Dedifferentiated amniotic fluid mesenchymal stem cell (primary cell): ENCODE results near the gene GDPGP1.

Source experiments
- DNase-seq: peaks from one replicate; pipeline ENCODE4 v3.0.0-alpha.2; 2016; ENCODE audit errors: extremely low spot score

Gene GDPGP1

DNA sequence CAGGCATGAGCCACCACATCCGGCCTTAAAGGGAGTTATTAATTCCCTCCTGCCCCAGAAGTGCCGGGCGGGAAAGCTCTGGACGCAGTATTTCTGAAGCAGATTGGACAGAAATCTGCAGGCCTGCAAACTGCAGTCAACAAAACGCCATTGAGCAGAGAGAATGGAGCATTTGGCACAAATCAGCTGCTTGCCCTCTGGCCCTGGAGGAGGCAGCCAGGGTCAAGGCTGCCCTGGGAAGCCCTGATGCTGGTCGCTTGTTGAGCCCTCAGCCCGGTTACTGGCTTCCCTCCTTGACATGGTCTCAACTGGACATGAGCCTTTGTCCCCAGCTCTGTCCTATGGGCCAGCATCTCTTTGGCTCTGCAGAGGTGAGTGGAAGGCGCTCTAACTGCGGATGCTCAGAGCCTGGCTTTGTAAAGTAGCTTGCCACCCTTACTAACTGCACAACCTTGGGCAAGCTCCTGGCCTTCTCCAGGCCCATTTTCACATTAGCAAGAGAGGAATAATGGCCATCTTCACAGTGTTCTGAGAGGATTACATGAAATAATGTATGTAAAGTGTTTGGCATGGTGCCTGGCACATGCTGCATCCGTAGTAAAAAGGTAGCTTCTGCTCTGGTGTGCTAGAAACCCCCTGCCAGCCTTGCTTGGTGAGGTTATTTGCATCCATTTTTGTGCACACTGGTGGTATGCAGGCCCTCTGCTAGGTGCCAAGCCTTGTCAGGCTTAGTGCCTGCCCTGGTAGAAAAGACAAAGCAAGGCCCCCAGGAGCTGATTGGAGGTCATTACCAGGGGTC, 28.8 kb upstream of the GDPGP1 start:
- no peak for DNase-seq

DNA sequence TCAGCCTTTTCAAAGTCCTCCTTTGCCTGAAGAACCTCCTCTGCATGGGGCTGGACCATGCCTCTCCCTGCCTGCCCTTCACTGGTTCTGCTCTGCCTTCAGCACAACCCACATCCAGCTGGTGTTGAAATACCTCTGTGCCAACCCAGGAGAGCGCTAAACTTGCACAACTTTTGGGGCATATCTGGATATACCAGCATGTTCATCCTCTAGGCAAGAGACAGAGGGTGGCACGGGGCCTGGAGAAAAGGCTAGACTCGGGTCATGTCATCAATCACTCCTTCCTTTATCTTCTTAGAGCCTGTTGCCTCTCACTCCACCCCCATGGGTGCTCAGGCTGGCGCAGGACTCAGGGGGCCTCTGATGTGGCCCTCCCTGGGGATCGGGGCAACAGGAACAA, 28.1 kb upstream of the GDPGP1 start:
- no peak for DNase-seq

DNA sequence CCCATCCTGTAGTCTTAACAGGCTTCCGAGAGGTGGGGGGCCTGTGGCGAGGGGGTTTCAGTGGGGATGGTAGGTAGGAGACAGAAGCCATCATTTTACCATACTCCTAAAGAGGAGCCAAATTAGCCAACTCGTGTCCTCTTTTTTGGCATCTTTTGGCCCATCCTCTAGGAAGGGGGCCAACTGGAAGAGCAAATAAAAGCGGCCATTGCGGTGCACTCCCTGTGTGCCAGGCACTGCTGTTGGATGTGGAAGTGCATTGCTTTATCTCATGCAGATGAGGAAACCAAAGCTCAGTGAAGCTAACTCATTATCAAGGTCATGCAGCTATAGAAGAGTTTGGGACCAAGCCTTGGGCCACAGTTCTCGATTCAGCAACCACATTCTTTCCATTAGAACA, 26.8 kb upstream of the GDPGP1 start:
- no peak for DNase-seq

DNA sequence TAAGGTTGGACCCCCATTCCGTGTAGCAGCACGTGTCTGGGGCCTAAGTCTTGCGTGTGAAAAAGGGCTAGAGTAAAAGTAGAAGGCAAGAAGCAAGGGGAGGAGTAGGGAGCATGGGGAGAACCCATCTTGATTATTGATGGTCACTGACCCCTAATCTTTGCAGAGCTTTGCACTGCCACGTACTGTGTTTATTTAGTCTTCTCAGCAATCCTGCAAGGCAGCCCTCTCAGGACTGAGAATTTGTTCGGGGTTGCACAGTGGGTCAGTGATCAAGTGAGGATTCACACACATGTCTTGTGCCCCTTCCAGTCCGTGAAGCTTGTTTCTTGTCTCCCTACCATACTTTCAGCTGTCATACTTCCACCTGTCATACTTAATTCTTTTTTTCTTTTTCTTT, 25.7 kb upstream of the GDPGP1 start:
- no peak for DNase-seq

DNA sequence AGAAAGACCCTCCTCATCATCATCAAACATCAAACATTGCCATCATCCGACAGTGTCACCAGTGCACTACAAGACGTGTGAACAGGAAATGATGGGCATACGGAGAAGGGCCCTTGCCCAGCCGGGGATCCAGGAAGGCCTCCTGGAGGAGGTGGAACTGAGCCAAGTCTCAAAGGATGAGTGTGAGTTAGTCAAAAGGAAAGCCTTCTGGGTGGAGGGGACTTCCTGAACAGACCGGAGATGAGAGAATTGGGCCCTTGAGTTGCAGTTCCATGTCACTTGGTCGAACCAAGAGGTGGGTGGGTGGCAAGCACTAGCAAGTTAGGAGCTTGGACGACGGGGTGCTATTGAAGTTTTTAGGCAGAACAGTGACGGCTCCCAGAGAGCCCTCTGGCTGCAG, 24.4 kb upstream of the GDPGP1 start:
- DNase-seq, result no peak

DNA sequence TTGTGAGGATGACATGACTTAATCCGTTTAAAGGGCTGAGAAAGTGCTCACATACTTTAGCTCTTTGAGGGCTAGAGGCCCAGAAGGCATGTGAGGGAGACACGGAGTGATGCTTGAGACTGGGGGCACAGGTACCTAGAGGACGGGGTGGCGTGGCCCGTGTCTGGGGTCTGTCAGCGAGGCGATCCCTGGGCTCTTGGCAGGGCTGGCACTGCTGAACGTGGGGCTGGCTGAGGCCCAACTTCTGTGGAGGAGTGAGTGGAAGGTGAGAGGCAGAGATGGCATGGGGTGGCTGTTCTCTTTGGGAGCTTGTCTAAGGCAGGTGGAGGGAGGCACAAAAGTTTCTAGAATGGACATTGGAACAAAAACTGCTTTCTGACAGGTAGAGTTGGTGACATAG, 23.4 kb upstream of the GDPGP1 start:
- no peak for DNase-seq

DNA sequence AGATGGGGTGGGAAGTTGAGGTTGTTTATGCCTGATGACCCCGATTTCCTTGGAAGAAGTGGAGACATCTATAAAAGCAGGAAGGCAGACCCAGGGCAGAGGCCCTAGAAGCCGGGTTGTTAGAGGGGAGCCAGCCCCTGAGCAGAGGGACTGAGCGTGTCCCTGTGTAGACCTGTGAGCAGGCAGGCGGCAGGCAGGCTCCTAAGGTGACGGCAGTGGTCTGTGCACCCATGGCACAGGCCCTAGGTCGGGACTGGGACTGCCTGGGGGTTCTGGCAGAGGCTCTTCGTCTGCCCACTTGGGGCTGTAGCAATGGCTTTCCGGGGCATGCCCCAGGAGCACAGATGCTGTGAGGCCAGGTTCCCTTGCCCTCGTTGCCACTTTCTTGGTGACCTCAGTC, 23.0 kb upstream of the GDPGP1 start:
- DNase-seq, result no peak

DNA sequence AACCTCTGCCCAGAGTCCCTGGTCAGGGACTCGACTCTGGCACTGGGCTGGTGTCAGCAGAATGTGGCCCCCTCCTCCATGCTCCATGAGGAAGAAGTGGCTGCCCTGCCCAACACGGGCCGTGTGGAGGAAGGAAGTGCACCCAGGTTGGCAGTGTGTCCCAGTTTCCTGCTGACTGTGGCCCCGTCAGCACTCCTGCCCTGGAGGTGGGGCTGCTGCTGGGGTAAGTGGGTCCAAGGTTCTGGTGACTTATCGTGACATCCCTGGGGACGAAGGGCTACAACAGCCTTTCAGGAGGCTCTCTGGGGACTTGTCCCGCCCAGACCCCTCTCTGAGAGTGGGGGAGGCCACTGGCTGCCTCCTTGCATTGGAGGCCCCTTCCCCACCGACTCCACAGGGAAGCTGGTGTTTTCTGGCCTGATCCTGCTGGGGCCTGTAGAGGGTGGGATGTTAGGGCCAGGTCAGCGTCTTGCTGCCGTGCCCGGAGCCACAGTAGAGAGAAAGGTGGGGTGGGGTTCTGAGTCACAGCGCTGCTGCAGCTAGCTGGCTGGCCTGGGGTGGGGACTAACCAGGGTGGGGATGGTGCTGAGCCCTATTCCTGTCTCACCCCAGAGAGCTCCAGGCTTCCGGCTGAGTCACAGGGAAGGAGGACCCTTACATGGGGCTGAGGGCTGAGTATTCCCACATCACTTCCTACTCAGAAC, 22.4 kb upstream of the GDPGP1 start:
- DNase-seq, result peak; percentile 29

DNA sequence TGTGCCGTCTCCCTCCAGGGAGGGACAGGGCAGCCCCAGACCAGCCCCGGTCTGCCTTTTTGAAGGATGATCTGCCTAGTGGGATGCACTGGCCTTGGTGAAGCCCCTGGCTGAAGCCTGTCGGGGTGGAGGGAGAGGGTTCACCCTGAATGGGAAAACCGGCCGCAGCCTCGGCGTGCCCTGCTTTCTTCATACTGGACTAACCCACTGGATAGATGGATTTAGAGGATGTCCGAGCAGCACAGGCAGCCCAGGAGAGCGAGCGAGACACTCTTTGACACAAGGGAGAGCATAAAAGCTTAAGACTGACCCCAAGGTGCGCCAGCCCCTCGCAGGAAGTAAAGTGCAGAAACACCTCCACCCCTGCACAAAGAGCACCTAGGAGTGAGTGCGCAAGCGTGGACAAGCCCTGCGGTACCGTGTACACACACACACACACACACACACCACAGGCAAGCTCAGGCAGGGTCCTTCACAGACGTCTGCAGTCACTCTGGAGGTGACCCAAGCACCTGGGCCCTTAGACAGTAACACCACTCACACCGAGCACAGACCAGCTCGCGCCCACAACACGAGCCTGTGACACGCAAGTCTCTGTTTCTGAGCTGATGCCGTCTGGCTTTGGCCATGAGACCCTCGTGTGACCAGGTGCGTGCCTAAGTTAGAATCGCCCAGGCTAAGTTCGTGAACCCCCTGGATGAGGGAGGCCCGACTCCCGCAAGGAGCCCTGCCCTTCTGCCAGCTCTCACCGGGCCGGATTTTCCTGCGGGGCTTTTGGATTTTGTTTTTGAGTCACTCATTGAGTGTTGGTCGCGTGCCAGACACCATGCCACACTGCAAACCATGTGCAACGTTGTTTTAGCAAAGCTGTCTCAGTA, 21.5 kb upstream of the GDPGP1 start:
- DNase-seq, result no peak

DNA sequence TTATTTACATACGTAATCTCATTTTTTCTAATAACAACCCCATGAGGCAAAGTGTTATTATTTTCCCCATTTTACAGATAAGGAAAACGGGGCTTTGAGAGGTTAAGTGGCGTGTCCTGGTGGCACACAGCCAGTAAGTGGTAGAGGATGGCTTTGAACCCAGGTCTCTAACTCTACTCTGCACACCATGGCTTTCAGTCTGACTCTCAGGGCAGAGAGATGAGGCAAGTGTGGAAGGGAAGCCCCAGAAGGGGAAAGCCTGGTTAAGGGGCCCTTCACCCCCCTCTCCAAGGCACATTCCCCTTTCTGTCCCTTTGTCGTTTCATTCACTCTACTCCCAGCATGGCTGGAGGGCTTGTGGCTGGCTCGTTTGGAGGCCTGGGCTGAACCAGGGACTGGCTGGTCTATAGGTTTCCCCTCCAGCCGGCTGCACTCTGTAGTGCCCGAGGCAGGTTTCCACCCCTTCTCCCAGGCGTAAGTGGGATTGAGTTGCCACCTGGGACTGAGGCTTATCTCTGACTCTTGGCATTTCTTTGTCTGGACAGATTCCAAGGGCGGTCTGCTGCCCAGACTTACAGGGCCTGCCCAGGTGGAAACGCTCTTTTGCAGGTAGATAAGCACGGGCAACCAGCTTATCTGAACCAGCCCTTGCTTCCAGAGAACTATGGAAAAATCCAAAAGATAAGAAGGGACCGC, 20.7 kb upstream of the GDPGP1 start:
- DNase-seq, result no peak

DNA sequence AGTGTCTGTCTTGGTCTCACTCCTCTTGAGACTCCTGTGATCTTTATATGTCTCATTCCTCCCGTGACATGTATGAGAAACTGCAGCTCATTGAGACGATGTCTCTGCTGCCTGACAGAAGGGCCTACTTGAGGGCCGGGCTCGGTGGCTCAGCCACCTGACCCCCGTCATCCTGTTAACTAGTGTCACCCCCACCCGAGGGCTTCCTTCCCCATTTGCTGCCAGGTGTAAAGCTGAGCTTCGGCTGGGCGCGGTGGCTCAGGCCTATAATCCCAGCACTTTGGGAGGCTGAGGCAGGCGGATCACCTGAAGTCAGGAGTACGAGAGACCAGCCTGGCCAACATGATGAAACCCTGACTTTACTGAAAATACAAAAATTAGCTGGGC, 20.2 kb upstream of the GDPGP1 start:
- DNase-seq, result no peak

DNA sequence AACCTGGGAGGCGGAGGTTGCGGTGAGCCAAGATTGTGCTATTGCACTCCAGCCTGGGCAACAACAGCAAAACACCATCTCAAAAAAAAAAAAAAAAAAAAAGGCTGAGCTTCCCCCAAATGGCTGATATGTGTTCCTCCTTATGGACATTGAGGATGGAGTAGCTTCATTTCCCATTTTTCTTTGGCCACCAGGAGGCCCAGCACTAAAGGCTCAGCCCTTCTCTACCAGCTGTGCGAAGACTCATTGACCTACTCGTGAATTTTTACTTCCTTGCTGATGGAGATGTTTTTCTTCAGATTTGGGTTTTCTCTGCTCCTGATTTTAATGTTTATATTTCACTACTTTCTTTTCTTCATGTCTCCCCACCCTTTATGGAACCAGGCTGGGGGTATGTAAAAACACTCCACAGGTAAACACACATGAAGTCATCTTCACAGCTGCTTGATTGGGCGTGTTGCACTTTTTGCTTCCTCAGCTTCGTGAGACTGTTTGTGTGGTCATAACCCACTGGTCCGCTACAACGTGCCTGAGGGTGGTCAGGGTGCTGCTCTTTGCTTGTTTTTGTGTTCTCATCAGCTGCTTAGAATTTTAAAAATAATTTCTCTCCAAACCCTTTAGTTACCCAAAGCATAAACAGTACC, 19.3 kb upstream of the GDPGP1 start:
- no peak for DNase-seq

DNA sequence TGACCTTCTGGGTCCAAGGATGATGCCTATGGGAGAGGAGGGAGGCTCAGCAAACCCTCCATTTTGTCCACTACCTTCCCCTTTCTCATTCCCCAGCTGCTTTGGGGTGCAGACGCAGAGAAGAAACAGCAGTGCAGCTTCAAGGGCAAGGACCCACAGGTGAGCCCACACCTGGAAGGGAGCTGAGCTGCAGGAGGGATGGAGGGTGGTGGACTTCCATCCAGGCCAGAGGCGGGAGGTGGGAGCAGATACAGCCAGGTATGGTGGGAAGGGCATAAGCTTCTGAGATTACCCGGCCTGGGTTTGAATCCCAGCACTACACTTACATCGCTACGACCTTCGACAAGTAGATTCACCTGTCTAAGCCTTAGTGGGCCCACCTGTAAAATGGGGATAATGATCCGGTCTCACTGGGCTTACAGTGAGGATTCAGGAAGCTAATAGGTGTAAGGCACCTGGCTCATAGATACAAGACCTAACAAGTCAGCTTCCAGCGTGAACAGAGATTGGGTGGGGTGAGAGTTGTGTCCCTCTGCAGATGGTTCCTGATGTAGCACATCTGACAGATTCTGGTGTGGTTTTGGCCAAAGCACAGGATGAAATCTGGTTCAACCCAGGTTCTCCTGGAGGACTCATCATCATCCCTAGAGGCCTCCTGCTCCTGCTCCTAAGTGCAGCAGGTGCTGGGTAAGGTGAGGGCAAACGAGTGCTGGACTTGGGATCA, 16.2 kb upstream of the GDPGP1 start:
- DNase-seq, result no peak

DNA sequence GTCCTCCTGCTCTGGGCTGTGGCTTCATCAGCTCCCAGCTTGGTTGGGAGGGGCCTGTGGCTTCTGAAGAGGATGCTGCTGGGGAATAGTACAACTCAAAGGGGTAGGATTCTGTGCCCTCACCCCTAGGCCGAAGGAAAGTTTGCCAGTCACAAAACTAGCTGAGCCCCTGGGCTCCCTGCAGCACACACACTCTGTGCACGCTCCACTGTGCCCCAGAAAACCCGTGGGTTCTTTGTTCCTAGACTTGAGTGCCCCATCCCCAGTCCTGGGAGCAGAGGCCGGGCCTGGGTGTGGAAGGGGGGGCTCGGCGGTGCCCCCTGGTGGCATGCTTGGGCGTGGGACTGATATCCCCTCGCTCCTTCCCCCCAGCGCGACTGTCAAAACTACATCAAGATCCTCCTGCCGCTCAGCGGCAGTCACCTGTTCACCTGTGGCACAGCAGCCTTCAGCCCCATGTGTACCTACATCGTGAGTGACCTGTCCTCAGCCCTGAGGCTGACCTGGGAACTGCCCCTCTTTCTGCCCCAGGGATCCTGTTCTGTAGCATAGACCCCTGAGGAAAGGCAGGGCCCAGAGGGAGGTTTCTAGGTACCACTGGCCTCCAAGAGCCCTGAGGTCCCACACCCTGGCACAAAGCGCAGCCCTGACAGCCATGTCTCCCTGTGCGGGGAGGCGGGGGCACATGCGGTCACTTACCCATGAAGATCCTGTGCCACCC, 14.4 kb upstream of the GDPGP1 start:
- no peak for DNase-seq

DNA sequence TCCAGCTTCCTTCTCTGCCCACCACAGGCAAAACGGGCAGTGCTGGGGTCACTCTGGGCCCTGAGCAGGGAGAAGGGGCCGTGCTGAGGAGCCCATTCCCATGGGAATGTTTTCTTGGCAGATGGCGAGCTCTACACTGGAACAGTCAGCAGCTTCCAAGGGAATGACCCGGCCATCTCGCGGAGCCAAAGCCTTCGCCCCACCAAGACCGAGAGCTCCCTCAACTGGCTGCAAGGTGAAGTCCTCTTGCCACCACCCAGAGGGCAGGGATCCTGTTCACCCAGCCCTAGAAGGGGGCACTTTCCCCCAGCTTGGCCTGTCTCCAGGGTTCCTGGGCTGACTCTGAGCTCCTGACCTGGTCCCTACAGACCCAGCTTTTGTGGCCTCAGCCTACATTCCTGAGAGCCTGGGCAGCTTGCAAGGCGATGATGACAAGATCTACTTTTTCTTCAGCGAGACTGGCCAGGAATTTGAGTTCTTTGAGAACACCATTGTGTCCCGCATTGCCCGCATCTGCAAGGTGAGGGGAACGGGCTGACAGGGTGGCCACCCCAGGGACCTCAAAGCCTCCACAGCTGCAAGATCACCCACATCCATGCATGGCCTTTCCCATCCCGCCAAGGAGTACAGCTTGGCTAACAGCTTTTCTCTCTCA, 12.6 kb upstream of the GDPGP1 start:
- DNase-seq, result peak; percentile 56

DNA sequence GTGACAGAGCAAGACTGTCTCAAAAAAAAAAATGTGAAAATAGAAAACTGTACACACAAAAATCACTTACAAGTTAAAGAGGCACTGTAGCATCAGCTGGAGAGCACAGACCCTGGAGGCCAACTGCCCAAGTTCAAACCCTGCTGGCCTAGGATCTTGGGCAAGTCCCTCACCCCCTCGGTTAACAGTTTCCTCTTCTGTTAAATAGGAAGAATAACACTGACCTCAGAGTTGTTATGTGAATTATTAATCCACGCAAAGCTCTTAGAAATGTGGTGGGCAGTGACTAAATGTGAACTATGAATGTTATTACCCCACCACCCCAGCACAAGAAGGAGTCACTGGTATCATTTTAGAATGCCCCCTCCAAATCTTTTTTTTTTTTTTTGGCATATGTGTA, 11.5 kb upstream of the GDPGP1 start:
- no peak for DNase-seq

DNA sequence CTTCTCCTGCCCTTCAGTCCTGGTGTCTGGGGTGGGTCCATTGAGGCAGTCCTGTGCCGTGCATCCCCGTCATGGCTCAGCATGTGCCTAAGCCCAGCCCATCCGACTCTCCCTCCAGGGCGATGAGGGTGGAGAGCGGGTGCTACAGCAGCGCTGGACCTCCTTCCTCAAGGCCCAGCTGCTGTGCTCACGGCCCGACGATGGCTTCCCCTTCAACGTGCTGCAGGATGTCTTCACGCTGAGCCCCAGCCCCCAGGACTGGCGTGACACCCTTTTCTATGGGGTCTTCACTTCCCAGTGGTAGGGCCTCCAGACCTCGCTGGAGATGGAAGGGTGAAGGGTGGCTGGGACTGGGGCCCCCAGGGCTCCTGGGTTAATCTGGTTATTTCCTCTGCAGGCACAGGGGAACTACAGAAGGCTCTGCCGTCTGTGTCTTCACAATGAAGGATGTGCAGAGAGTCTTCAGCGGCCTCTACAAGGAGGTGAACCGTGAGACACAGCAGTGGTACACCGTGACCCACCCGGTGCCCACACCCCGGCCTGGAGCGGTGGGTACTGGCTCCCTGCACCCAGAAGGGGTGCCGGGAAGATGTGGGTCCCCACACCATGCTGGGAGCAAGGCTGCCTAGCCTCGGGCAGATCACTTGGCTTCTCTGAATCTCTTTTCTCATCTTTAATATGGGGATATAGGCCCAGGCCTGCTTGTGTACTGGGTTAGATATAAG, 10.4 kb upstream of the GDPGP1 start:
- no peak for DNase-seq

DNA sequence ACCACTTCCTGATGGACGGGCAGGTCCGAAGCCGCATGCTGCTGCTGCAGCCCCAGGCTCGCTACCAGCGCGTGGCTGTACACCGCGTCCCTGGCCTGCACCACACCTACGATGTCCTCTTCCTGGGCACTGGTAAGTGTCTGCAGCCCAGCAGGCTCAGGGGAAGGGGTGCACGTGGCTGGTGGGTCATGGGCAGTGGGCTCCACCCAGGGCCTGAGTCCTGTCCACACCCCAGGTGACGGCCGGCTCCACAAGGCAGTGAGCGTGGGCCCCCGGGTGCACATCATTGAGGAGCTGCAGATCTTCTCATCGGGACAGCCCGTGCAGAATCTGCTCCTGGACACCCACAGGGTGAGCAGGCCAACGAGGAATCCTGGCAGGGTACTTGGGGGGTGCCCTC, 9.0 kb upstream of the GDPGP1 start:
- DNase-seq, result no peak
